Suprapubic skin (tissue), 4 donors: ENCODE data around the gene EIF3K. TPM values are rescaled to one million over a fixed set of nuclear protein-coding genes. Genes with fewer than 3 reads are reported as not detected.

Experiments used
- DNase-seq, 2 donors: peaks; one replicate each; pipeline ENCODE4 v3.0.0-alpha.2; 2019; ENCODE audit warnings: low spot score in 2 of 2
- H3K27ac ChIP-seq: fragments of 200-600 bp; sonication (generic); one replicate; pipeline ENCODE4 v1.5.1; 2019
- H3K27me3 ChIP-seq: fragments of 200-600 bp; sonication (generic); one replicate; pipeline ENCODE4 v1.5.1; 2019
- H3K36me3 ChIP-seq: fragments of 200-600 bp; sonication (generic); one replicate; pipeline ENCODE4 v1.5.1; 2019
- H3K4me1 ChIP-seq: fragments of 200-600 bp; sonication (generic); one replicate; pipeline ENCODE4 v1.5.1; 2019
- H3K4me3 ChIP-seq: fragments of 200-600 bp; sonication (generic); one replicate; pipeline ENCODE4 v1.5.1; 2019; ENCODE audit warnings: mild to moderate bottlenecking
- H3K9me3 ChIP-seq: fragments of 200-600 bp; sonication (generic); one replicate; pipeline ENCODE4 v1.5.1; 2019
- EP300 ChIP-seq: sonication (generic); formaldehyde crosslinking; IDR thresholded peaks from one replicate; pipeline ENCODE4 v1.6.1; 2017; ENCODE audit warnings: antibody characterized with exemption
- POLR2A ChIP-seq, 2 donors: fragments of 450-650 bp; IDR thresholded peaks; one replicate each; pipeline ENCODE4 v1.6.1; 2017; ENCODE audit warnings: antibody characterized with exemption in 2 of 2, mild to moderate bottlenecking in 2 of 2, moderate library complexity in 2 of 2
- POLR2AphosphoS5 ChIP-seq, 3 donors: sonication (generic); formaldehyde crosslinking; IDR thresholded peaks; one replicate each; pipeline ENCODE4 v1.6.1; 2017; ENCODE audit warnings: antibody characterized with exemption in 3 of 3
- WGBS: methylation state at CpG from one replicate; pipeline ENCODE4 v1.1.5; 2018; 5-methylcytosine and 5-hydroxymethylcytosine counted together
- total RNA-seq, 4 donors: library from RNA; depleted of rRNA; stranded (reverse); fragments of >200 nt; gene quantifications; one replicate each; pipeline ENCODE4 v1.1.0, GENCODE V29; 2016
- TF ChIP-seq, protein P1 (sequence below), 2 donors: fragments of 200-600 bp in 1 of 2; fragments of 450-650 bp in 1 of 2; sonication (generic) in 1 of 2; IDR thresholded peaks; one replicate each; pipeline ENCODE4 v1.5.1; 2016 to 2019; ENCODE audit warnings: antibody characterized with exemption in 2 of 2, mild to moderate bottlenecking in 1 of 2, moderate library complexity in 1 of 2

The EIF3K gene
- total RNA-seq, 4 donors from 2014 or later, result 274 to 587 (median 557) TPM

DNA sequence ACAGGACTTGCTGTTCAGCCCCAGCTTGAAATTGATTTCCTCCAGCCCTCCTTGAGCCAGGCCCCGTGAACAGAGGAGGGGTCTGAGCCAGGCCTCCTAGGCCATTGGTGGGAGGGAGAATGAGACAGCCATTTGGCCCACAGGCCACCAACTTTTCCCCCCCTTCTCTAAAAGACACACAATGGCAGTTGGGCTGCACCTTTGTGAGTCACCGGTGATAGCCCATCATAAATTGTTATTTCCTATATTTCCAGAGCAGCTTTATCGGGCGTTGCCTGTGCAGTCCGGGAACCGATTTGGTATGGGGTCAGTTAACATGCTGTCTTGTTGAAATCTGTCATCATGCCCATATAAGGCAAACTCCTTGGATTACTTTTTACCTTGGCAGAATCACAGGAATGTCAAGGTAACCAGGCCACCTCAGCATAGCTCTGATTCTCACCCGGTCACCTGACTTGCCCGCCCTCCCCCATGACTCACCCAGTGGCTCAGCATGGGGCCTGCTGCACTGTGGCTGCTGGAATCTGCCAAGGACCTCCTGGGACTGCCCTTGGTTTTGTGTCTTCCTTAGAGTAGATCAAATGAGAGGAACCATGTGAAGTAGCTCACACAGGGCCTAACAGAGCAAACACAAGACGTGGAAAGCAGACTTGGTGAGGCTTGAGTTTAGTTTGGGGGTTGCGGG, 64.5 kb downstream of the EIF3K start:
- H3K9me3 ChIP-seq, result no peaks in the 10 kb centered on the region
- H3K36me3 ChIP-seq, result no peaks in the 10 kb centered on the region
- H3K27ac ChIP-seq, result peak overlapping the region; percentile 90
- H3K27me3 ChIP-seq, result no peaks in the 10 kb centered on the region
- TF ChIP-seq EP300 (no peak), POLR2AphosphoS5 (IDR thresholded peaks at IDR 0.05) (peak in 1 of 3 donors; percentile 34)
- peak in 1 of 2 donors; percentile 90 for DNase-seq
- peaks cover 93% of the 10 kb centered on the region for H3K4me1 ChIP-seq
- WGBS, result 33% methylated on average over 9 of the region's 10 CpGs
- no peak overlapping the region for H3K4me3 ChIP-seq

DNA sequence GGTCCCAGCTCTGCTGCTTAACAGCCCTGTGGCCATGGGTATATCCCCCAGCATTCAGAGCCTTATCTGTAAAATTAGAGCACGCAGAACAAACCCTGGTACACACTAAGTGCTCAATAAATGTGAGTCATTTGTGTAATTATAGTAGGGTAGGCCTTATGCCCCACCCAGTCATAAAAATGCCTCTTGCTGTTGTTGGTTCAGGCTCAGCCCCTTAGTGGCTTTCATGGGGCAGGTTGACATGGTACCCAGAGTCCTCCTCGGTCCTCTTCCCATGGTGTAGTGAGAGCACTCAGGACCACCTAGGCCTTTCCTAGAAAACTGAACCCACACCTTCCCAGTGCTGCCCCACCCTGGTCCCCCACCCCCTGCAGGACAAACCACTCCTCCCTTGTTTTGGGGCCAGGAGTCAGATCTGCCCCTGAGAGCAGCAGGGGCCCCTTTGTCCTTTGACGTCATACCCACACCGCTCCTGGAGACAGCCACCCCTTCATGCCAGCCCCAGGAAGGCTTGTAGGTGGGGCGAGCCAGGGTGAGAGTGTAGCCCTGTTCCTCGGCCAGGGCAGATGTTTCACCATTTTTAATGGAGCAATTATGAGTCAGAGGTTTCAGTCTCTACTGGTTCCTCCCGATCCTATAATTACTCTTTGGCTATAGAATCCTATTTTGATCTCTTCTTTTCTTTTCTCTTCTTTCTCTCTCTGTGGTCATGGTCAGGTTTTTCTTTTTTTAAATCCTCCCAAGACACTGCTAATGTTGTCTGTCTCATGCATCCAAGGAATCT, 65.3 kb downstream of the EIF3K start:
- peak in 1 of 2 donors; percentile 89 for DNase-seq
- H3K4me1 ChIP-seq, result peaks cover 93% of the 10 kb centered on the region

DNA sequence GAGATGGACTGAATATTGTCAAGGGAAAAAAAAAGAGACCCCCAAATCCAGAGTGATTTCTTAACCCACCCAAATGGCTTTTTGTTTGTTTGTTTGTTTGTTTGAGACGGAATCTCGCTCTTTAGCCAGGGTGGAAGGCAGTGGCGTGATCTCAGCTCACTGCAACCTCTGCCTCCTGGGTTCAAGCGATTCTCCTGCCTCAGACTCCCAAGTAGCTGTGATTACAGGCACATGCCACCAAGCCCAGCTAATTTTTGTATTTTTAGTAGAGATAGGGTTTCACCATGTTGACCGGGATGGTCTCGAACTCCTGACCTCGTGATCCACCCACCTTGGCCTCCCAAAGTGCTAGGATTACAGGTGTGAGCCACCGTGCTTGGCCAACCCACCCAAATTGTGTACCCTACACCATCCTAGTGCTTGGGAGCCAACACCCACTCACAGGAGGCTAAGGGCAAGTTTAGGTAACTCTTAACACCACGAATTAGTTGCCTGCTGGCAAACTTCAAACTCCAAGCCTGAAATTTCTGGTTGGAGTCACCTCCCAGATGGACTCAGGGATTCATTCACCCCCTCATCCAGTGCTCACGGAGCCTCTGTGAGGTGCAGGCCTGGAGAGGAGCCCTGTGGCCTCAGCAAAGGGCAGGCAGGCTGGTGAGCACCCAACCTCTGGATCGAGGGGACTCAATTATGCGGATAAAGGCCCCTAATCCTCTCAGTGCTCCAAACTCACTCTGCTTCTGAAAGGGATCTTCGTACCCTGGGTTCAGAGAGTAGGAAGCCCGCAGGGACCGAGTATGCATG, 66.1 kb downstream of the EIF3K start:
- TF ChIP-seq POLR2A (IDR thresholded peaks at IDR 0.05) (no peak), POLR2AphosphoS5 (IDR thresholded peaks at IDR 0.05) (no peak), EP300 (no peak)
- TF ChIP-seq, protein P1, sequence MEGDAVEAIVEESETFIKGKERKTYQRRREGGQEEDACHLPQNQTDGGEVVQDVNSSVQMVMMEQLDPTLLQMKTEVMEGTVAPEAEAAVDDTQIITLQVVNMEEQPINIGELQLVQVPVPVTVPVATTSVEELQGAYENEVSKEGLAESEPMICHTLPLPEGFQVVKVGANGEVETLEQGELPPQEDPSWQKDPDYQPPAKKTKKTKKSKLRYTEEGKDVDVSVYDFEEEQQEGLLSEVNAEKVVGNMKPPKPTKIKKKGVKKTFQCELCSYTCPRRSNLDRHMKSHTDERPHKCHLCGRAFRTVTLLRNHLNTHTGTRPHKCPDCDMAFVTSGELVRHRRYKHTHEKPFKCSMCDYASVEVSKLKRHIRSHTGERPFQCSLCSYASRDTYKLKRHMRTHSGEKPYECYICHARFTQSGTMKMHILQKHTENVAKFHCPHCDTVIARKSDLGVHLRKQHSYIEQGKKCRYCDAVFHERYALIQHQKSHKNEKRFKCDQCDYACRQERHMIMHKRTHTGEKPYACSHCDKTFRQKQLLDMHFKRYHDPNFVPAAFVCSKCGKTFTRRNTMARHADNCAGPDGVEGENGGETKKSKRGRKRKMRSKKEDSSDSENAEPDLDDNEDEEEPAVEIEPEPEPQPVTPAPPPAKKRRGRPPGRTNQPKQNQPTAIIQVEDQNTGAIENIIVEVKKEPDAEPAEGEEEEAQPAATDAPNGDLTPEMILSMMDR (IDR thresholded peaks at IDR 0.05), result no peak
- Histone ChIP-seq H3K36me3 (no peaks in the 10 kb centered on the region), H3K9me3 (no peaks in the 10 kb centered on the region), H3K4me1 (peaks cover 96% of the 10 kb centered on the region), H3K4me3 (no peak overlapping the region), H3K27ac (peak overlapping the region; percentile 90), H3K27me3 (no peaks in the 10 kb centered on the region)
- 73% methylated on average over 9 of the region's 15 CpGs for WGBS
- DNase-seq, result no peak

More for the DNA sequence above, 65.3 kb downstream of the EIF3K start:
- Histone ChIP-seq H3K4me3 (no peak overlapping the region), H3K9me3 (no peaks in the 10 kb centered on the region), H3K27ac (peak overlapping the region; percentile 90), H3K36me3 (no peaks in the 10 kb centered on the region), H3K27me3 (no peaks in the 10 kb centered on the region)
- 27% methylated on average over 7 of the region's 7 CpGs for WGBS
- TF ChIP-seq EP300 (no peak), POLR2A (IDR thresholded peaks at IDR 0.05) (no peak), POLR2AphosphoS5 (IDR thresholded peaks at IDR 0.05) (no peak)
- TF ChIP-seq, protein P1 (IDR thresholded peaks at IDR 0.05), result no peak

DNA sequence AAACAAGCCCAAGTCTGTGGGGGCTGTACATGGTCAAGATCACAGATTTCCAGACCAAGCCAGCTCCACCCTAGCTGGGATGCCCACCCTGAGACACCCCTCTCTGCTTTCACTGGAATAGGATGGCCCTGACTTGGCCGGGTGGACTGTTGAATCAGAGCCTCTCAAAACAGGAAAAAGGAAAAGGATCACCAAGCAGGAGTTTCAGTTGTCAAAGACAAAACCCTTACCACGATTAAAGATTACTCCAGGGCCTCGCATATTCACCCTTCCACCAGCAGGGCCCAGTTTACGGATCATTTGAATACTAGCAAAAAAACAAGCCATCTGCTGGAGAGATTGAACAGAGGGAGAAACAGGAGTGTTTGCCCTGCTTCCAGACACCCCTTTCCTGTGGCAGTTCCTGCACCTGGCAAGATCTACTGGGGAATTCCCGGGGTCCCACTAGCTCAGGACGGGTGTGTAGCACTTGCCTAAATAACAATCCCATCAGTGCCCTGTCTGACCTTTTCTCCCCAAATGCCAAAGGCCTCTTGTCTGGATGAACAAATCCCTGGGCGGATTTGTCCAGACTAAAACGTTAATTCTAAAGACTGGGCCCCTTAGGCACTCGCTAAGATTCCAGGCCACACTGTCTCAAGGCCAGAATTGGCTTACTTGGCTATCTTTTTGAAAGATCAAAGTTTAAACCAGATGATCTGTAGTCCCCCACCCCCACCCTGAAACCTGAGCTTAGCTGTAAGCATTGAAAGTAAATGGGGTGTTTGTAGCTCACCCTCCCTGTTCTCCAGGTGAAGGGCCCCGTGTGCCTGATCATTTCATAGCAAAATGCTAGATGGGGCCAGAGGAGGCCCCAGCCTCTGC, 66.9 kb downstream of the EIF3K start:
- no peak overlapping the region for H3K4me3 ChIP-seq
- H3K36me3 ChIP-seq, result no peaks in the 10 kb centered on the region
- H3K27ac ChIP-seq, result peak overlapping the region; percentile 90
- WGBS, result 26% methylated on average over 10 of the region's 10 CpGs
- H3K9me3 ChIP-seq, result no peaks in the 10 kb centered on the region
- TF ChIP-seq, protein P1 (IDR thresholded peaks at IDR 0.05), result peak; percentile 49 to 65
- no peak for TF ChIP-seq POLR2AphosphoS5 (IDR thresholded peaks at IDR 0.05)
- peaks cover 97% of the 10 kb centered on the region for H3K4me1 ChIP-seq
- DNase-seq, result peak in 1 of 2 donors; percentile 53
- H3K27me3 ChIP-seq, result no peaks in the 10 kb centered on the region

DNA sequence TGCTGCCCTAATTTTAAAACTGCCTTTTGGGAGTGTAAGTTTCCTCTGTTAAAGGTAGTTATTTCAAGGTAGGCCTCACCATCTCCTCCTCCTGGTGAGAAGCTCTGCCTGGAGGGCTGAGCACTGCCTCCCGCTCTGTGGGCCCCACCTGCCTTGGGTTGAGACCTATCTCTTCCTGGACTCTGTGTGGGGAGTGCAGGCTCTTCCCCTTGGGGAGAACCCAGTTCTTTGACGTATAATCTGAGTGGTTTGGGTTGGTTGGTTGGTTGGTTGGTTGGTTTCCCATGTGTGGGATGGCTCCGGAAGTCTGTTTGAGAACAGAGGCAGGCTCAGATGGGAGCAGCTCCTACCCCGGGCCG, 67.5 kb downstream of the EIF3K start:
- Histone ChIP-seq H3K36me3 (no peaks in the 10 kb centered on the region), H3K27ac (peak overlapping the region; percentile 90), H3K9me3 (no peaks in the 10 kb centered on the region), H3K27me3 (no peaks in the 10 kb centered on the region), H3K4me1 (peaks cover 97% of the 10 kb centered on the region), H3K4me3 (no peak overlapping the region)
- WGBS, result 45% methylated on average over 5 of the region's 5 CpGs
- TF ChIP-seq POLR2A (IDR thresholded peaks at IDR 0.05) (no peak), POLR2AphosphoS5 (IDR thresholded peaks at IDR 0.05) (no peak), EP300 (no peak)
- TF ChIP-seq, protein P1 (IDR thresholded peaks at IDR 0.05), result no peak
- peak in 1 of 2 donors; percentile 58 for DNase-seq
